ENCODE data around the gene HDAC6.

Gene HDAC6

DNA sequence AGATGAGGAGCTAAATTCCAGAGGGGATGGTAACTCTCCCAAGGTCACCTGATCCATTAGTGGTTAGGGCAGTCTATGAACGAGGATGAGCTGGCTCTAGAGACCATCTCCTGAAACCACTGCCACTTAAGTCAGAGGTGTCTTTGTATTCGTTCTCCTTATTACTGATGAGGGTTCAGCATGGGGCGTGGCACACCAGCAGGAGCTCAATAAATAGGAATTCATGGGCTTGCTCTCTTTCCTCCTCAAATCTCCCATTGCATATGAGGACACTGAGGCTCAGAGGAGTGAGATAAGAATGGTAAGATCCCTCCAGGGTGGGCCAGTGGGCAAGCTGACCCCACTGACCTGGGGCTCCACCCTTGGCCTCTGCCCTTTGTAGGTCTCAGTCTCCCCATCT lies 17.1 kb upstream of the HDAC6 start:
- TF ChIP-seq, protein P1, sequence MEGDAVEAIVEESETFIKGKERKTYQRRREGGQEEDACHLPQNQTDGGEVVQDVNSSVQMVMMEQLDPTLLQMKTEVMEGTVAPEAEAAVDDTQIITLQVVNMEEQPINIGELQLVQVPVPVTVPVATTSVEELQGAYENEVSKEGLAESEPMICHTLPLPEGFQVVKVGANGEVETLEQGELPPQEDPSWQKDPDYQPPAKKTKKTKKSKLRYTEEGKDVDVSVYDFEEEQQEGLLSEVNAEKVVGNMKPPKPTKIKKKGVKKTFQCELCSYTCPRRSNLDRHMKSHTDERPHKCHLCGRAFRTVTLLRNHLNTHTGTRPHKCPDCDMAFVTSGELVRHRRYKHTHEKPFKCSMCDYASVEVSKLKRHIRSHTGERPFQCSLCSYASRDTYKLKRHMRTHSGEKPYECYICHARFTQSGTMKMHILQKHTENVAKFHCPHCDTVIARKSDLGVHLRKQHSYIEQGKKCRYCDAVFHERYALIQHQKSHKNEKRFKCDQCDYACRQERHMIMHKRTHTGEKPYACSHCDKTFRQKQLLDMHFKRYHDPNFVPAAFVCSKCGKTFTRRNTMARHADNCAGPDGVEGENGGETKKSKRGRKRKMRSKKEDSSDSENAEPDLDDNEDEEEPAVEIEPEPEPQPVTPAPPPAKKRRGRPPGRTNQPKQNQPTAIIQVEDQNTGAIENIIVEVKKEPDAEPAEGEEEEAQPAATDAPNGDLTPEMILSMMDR (IDR thresholded peaks at IDR 0.05): no peak

DNA sequence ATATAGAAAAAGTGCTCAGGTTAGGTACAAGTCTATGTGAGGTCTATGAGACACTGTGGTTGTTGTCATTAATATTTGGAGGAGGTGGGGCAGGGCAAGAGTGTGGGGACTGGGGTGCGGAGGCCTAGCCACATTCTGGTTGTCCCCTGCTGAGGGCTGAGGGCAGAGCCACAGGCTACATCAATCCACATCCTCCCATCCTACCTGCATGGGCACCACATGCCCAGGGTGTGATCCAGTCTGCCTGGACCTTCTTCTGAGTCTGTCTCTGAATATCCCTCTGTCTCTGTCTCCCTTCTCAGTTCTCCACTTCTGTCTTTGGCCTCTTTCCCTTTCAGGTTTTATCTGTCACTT lies 16.7 kb upstream of the HDAC6 start:
- H3K79me2 ChIP-seq: no peaks in the 10 kb centered on the region
- H3K36me3 ChIP-seq (ENCODE audit: control insufficient read depth, insufficient read depth, low read length): no peaks in the 10 kb centered on the region
- H3K27me3 ChIP-seq (ENCODE audit: control insufficient read depth, insufficient read depth, low read length): no peaks in the 10 kb centered on the region
- no peak overlapping the region for H3K9ac ChIP-seq
- H3K9me3 ChIP-seq (ENCODE audit: control insufficient read depth, low read length): no peaks in the 10 kb centered on the region
- H3K27ac ChIP-seq: no peak overlapping the region
- TF ChIP-seq, protein P1 (IDR thresholded peaks at IDR 0.05): no peak
- H3K4me2 ChIP-seq (ENCODE audit: low read length): no peak overlapping the region
- H3K4me1 ChIP-seq: no peaks in the 10 kb centered on the region
- H2AFZ ChIP-seq: no peak overlapping the region
- no peak overlapping the region for H3K4me3 ChIP-seq (ENCODE audit: low read depth, low read length)

More for the DNA sequence above, 17.1 kb upstream of the HDAC6 start:
- no peak overlapping the region for H3K4me3 ChIP-seq (ENCODE audit: low read depth, low read length)
- no peak overlapping the region for H3K27ac ChIP-seq
- no peaks in the 10 kb centered on the region for H3K36me3 ChIP-seq (ENCODE audit: control insufficient read depth, insufficient read depth, low read length)
- no peak overlapping the region for H3K9ac ChIP-seq
- no peak overlapping the region for H3K4me2 ChIP-seq (ENCODE audit: low read length)
- no peaks in the 10 kb centered on the region for H3K4me1 ChIP-seq
- H3K27me3 ChIP-seq (ENCODE audit: control insufficient read depth, insufficient read depth, low read length): no peaks in the 10 kb centered on the region
- no peaks in the 10 kb centered on the region for H3K9me3 ChIP-seq (ENCODE audit: control insufficient read depth, low read length)
- H2AFZ ChIP-seq: no peak overlapping the region
- no peaks in the 10 kb centered on the region for H3K79me2 ChIP-seq

DNA sequence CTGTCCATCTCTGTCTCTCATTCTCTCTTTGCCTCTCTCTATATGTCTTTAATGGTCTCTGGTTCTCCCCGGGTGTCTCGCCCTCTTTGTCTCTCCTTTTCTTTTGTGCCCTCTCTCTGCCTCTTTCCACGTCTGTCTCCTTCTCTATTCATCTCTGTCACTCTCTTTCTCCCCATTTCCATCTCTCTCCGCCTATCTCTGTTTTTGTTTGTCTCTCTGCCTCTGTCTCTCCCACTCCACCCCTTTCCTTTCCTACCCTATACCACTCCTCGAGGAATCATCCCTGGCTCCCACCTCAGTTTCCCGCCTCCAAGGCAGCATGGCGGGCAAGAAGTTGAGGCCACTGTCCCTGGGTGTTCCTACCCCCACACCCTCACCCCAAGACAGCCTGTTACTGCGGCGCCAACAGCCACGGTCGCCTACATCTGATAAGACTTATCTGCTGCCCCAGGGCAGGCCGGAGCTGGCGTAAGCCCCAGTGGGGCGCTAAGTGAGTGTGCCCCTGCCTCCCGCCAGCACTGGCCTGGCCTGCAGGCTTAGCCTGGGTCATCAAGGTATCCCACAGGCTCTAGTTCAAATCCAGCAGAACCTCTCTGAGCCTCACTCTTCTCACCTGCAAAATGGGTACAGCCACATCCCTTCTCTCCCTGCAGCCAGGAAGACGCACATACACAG lies 16.2 kb upstream of the HDAC6 start:
- H3K27ac ChIP-seq: no peak overlapping the region
- no peaks in the 10 kb centered on the region for H3K4me1 ChIP-seq

DNA sequence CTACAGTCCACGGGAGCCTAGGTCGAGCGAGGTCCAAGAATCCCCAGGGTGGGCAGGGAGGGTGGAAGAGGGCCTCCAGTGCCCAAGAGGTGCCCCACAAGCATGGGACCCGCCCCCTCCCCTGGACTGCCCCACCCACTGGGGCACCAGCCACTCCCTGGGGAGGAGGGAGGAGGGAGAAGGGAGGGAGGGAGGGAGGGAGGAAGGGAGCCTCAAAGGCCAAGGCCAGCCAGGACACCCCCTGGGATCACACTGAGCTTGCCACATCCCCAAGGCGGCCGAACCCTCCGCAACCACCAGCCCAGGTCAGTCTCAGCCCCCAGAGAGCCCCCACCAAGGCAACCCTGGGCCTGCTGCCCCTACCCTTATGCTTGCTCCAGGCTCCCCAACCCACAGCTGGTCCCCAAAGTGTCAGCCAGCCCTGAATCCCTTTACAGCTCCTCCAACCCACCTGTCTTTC lies 15.5 kb upstream of the HDAC6 start, which contains the start of gene GATA1:
TSS of gene GATA1 (plus strand) at position 250 of the 460 bp plus-strand sequence. CDS start 4,520 bp downstream, outside the sequence.
- Histone ChIP-seq H3K4me3 (ENCODE audit: low read depth, low read length) (no peak within 1 kb of the TSS), H3K4me1 (no peaks in the 10 kb centered on the region), H3K79me2 (no peaks in the 10 kb centered on the region), H3K27ac (no peak within 1 kb of the TSS), H3K27me3 (ENCODE audit: control insufficient read depth, insufficient read depth, low read length) (no peaks in the 10 kb centered on the region), H3K36me3 (ENCODE audit: control insufficient read depth, insufficient read depth, low read length) (no peaks in the 10 kb centered on the region), H3K9me3 (ENCODE audit: control insufficient read depth, low read length) (no peaks in the 10 kb centered on the region), H3K9ac (no peak within 1 kb of the TSS), H3K4me2 (ENCODE audit: low read length) (no peak within 1 kb of the TSS), H2AFZ (no peak within 1 kb of the TSS)
- TF ChIP-seq, protein P1 (IDR thresholded peaks at IDR 0.05): no peak

More for the DNA sequence above, 16.2 kb upstream of the HDAC6 start:
- no peaks in the 10 kb centered on the region for H3K9me3 ChIP-seq (ENCODE audit: control insufficient read depth, low read length)
- TF ChIP-seq, protein P1 (IDR thresholded peaks at IDR 0.05): no peak
- H3K4me3 ChIP-seq (ENCODE audit: low read depth, low read length): no peak overlapping the region
- H3K79me2 ChIP-seq: no peaks in the 10 kb centered on the region
- no peak overlapping the region for H2AFZ ChIP-seq
- no peak overlapping the region for H3K9ac ChIP-seq
- H3K27me3 ChIP-seq (ENCODE audit: control insufficient read depth, insufficient read depth, low read length): no peaks in the 10 kb centered on the region
- H3K36me3 ChIP-seq (ENCODE audit: control insufficient read depth, insufficient read depth, low read length): no peaks in the 10 kb centered on the region
- no peak overlapping the region for H3K4me2 ChIP-seq (ENCODE audit: low read length)
